ENCODE measurements around the gene DCXR.

DNA sequence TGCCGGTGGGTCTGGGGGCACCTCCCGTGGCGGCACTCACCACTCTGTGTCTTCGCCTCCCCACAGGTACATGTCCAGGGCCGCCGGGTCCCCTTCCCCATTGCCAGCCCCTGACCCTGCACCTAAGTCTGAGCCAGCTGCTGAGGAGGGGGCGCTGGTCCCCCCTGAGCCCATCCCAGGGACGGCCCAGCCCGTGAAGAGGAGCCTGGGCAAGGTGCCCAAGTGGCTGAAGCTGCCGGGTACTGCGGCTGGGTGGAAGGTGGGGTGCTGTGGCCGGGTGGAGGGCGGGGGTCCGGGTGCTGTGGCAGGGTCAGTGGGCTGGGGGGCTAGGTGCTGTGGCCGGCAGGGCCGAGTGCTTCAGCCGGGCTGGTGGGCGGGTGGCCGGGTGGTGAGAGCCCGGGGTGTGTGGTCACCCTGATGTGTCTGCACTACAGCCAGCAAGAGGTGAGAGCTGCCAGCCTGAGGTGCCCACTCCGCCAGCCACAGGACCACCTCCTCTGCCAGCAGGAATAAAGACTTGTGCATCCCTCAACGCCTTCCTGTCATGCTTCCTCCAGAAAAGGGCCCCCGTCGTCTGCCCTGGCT, 20.5 kb downstream of the DCXR start:
- TF ChIP-seq YY1 (IDR thresholded peaks at IDR 0.05; ENCODE audit: insufficient read depth, insufficient read length) (no peak), SUZ12 (IDR thresholded peaks at IDR 0.05; ENCODE audit: extremely low read depth, insufficient read depth, insufficient read length) (no peak)

Measured in NT2/D1 (cell line).